T-helper 9 cell (primary cell): Measurements from ENCODE around the gene XRCC1.
"Not testable (repeated sequence)": the region's sequence is repeated elsewhere in the genome, so short reads cannot be mapped to it uniquely, and the experiment has no call there.

Experiments
- DNase-seq: peaks from one replicate; pipeline ENCODE4 v3.0.0-alpha.2; 2020

XRCC1 gene

DNA sequence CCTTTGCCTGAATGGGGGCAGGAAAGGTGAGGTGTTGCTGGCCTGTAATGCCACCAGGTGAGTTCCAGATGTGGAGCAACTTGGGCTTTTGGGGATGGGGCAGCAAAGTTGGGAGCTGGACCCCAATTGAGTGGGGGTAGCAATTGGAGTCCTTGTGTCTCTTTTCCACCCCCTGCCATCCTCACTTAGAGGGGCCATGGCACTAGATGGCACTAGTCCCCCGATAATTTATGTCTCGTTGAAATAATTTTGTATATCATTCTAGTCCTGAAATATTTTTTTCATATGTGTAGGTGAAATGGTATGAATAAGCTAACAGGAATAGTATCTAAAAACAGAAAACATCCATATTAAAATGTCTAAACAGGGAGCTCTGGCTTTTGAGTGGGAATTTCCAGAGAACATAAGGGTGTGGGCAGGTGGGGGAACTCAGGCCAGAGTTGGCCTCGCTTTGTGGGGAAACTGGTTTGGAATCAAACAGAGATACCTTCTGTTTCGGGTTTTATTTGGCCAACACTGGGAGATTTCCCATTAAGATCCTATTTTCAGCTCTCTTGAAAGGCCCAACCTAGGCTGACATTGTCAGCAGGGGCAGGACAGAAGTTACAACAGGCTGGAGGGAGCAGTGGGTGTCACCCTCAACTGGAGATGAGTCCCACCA is 24.4 kb upstream of the XRCC1 start:
- no peak for DNase-seq

DNA sequence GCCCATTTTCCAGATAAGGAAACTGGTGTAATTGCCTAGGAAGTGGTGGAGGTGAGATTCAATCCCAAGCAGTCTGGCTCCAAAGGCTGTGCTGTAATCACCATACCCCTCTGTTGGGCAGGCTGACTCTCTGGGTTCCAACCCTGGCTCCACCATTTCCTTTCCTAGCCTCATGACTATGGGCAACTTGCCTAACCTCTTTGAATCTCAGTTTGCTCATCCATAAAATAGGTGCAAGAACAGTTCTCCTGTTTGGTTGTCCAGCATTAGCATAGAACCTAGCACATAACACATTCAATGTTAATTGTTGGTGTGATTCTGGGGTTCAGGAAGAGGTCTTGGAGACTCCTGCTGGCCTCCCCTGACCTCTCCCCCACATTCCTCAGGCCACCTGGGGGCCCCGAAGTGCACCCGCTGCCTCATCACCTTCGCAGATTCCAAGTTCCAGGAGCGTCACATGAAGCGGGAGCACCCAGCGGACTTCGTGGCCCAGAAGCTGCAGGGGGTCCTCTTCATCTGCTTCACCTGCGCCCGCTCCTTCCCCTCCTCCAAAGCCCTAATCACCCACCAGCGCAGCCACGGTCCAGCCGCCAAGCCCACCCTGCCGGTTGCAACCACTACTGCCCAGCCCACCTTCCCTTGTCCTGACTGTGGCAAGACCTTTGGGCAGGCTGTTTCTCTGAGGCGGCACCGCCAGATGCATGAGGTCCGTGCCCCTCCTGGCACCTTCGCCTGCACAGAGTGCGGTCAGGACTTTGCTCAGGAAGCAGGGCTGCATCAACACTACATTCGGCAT is 23.3 kb upstream of the XRCC1 start:
- no peak for DNase-seq

DNA sequence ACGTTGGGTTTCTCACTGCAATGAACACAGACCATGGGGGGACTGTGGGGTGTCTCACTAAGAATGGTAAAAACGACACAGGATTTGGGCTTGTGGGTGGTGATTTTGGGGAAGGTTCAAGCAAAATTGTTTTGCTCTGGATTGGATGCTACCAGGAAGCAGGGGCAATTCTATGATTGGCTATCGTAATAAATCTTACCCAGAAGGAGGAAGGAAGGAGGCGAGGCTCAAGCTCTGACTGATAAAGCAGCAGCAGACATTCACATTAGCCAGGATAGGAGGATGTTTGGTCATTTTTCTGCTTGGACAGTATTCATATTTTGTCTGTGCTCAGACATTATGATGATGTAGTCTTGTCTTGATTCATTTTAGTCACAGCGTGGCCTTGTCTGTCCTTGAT is 22.5 kb upstream of the XRCC1 start:
- DNase-seq, result no peak

DNA sequence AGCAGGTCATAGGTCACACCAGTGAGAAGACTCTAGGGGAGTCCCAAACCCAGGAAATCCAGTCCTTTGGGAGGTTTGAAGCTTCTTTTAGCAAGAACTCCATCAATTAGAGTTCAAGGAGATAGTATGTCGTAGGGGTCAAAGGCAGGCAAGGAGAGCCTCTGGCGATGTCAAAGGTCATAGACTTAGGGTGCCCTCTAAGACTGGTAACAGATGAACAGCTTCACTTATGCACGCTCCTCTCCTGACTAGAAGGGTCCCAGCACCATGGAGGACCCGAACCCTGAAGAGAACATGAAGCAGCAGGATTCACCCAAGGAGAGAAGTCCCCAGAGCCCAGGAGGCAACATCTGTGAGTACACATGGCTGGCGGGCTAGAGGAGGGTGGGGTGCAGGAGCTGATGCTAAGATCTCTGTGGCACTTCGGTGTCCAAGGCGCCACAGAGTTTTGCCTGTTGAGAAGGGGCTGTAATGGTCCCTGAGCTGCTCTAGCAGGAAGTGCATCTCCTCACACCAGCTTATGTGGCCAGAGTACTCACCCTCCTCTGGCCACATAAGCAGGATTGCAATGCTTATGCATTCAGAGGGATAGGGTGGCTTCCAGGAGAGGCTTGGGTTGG is 21.6 kb upstream of the XRCC1 start:
- no peak for DNase-seq

DNA sequence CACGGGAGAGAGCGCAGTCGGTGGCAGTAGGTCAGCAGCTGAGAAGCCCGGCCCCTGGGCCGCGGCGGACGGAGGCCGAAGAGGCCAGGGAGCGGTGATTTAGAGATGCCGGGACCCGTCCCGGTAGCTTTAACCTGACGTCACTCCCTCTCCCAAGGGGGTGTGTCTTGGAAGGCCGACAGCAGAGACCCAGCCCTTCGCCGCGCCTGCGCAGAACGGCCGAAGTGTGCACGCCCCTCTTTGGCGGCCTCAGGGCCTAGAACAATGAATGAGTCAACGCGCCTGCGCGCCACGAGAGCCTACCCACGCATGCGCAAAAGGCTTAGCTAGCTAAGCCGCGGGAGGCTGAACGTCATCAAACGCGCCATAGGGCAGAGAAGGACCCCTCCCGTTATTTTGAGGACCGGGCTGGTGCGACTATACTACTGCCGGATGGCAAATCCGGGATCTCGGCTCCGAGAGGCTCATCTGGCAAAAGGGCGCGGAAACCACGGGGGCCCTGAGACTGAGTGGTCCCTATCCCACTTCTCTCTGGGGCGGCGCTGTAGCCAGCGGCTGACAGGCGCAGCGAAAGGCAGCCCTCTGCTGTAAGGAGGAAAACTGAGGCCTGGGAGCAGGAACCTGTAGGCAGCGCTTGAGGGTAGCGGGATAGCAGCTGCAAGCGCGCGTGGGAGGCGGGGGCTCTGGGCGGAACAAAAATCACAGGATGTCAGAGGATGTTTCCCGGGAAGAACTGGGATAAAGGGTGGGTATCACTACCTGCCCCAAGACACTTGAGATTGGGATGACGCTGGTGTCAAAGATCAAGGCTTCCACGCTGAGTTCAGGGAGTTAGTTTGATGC is 20.9 kb upstream of the XRCC1 start, which contains the start of the genes IRGQ and ZNF576:
Gene IRGQ, minus strand, starts transcription at position 136 of the 843 bp plus-strand sequence. CDS start 796 bp downstream, outside the sequence.
Gene ZNF576, plus strand, starts transcription at position 597 of the 843 bp plus-strand sequence. CDS start 514 bp downstream, outside the sequence.
- peak; percentile 100 for DNase-seq

DNA sequence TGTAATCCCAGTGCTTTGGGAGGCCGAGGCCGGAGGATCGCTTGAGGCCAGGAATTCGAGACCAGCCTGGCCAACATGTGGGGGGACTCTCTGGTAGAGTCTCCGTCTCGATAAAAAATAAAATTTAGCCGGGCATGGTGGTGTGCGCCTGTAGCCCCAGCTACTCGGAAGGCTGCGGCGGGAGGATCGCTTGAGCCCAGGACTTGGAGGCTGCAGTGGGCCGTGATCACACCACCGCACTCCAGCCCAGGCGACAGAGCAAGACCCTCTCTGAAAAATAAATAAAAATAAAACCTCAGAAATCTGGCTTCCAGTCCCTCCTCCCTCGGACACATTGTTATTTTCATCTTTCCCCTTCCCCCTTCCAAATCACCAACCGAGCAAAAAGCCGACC is 20.3 kb upstream of the XRCC1 start:
- DNase-seq, result peak; percentile 16

DNA sequence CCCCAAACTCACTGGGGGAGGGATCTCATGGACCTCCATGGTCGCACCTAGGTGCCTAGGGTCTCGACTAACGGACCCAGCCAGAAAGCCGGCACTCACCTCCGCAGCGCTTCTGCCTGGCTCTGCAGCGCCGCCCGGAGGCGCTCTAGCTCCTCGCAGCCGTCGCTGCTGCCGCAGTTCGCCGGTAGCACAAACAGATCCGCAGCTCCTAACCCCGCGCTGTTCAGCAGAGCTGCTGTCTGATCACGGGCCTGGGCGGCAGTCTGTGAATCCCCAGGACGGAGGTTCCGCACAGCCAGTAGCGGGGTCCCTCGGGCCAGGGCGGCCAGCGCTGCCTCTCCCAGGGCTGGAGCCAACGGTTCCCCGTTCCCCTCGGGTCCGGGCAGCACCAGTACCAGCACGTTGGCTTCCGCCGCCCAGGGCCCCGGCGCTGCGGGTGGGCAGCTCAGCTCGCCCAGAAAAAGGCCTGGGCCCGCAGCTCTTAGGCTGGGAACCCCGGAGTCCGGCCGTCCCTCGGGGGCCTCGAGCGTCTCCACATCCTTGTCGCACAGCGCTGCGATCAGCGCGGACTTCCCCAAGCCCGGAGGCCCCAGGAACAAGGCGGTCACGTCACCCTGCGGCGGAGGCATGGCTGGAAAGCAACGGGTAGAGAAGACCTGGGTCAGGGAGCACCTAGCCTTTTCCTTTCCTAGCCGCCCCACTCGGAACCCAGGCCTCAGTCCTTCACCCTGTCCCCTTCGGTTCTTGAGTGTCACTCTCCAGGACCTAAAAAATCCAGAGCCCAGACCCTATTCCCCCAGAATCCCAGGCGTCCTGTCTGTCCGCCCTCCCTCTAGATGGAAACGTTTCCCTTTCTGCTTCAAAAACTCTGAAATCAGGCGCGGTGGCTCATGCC is 19.6 kb upstream of the XRCC1 start:
- peak; percentile 61 for DNase-seq

DNA sequence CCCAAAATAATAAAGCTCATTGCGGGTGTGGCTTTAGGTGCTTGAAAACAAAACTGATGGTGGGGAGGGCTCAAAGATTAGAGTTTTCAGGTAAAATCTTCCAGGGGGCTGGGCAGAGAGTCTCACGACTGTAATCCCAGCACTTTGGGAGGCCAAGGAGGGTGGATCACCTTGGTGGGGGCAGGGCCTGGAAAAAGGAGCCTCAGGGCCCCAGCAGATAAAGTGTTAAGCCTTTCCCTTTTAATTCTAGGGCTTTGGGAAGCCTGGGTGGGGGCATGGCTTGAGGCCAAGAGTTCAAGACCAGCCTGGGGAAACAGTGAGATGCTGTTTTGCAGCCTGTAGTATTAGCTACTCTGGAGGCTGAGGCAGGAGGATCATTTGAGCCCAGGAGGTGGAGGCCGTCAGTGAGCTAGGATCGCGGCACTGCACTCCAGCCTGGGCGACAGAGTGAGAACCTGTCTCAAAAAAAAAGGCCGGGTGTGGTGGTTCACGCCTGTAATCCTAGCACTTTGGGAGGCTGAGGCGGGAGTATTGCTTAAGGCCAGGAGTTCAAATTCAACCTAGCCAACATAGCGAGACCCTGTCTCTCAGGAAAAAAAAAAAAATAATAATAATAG is 18.9 kb upstream of the XRCC1 start:
- no peak for DNase-seq

DNA sequence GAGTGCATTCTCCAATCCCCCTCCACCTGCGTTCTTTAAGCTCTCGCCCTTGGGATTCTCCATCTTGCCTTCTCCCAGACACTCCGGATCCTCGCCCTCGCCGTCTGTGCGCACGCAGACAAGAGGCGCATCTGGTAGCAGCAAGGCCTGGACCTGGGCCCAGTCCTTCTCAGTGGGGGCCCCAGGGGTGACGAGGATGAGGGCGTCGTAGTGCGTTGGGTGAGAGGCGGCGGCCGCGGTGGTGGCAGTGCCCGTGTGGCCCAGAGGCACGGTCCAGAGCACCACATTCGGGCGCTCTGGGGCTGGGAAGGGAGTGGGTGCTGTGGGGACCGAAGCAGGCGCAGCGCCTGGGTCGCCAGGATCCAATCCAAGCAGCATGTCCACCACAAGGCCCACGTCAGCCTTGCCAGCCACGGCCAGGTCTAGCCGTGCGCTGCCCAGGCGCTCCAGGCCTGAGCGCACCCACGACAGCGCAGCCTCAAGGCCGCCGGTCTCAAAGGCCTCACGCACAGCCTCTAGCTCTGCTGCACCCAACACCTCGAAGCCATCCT is 17.5 kb upstream of the XRCC1 start:
- DNase-seq, result no peak

DNA sequence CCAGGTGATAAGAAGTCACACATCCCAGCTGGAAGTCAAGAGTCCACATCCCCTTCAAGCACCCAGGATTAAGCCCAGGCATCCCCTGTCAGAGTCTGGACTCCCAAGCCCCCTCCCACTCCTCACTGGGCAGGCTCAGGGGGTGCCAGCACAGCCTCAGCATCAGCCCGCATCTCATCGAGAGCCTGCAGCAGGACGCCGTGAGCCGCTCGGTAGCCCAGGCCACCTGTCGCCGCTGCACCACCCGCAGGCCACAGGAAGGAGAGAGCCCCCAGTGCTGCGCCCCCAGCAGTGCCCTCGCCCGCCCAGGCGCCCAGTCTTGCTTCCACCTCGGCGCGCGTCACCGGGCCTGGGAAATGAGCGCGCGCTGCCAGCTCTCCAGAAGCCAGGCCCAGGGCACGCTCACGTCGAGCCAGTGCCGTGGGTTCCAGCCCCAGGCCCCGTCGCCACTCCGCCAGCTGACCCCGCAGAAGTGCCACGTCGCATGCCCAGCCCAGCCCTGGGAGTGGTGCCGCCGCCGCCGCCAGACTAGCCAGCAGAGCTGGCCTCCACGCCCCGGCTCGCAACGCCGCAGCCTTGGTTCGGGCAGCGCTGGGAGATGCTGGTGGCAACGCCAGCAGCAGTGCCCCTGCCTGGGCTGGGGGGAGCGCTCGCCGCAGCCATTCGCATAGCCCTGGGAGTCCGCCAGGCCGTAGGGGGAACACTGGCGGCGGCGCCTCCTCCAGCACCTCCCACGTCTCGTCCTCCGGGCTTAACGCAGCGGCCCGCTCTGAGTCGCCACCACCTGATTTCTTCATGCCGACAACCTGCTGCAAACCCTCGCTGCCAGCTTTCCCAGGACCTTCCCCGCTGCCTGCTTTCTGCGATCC is 16.8 kb upstream of the XRCC1 start:
- DNase-seq, result no peak

DNA sequence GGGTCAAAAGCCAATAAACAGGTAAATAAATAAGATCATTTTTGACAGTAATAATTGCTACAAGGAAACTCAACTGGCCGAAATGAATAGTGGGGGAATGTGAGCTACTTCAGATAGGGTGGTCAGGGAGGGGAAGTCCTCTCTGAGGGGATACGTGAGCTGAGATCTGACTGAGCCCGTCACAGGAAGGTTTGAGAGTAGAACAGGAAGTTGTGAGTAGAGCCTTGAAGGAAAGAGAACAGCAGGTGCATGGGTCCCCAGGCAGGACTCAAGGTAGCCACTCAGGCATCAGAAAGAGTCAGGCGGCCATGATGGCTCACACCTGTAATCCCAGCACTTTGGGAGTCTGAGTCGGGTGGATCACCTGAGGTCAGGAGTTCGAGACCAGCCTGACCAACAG is 14.4 kb upstream of the XRCC1 start:
- DNase-seq, result no peak

DNA sequence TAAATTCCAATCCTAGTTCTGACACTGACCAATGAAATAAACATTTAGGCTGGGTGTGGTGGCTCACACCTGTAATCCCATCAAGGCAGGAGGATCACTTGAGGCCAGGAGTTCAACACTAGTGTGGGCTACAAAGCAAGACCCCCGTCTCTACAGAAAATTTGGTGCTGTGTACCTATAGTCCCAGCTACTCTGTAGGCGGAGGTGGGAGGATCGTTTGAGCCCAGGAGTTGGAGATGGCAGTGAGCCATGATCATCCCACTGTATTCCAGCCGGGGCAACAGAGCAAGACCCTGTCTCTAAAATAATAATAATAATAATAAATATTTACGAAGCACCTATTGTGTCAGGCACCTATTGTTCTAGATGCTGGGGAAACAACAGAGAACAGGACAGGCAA is 13.9 kb upstream of the XRCC1 start:
- no peak for DNase-seq

DNA sequence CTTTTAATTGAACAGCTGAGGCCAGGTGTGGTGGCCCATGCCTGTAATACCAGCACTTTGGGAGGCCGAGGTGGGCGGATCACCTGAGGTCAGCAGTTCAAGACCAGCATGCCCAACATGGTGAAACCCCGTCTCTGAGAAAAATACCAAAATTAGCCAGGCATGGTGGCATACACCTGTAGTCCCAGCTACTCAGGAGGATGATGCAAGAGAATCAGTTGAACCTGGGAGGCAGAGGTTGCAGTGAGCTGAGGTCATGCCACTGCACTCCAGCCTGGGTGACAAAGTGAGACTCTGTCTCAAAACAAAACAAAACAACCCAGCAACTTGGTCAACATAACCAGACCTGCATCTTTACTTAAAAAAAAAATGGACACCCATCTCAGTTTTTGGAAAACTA is 11.7 kb upstream of the XRCC1 start:
- DNase-seq, result not testable (repeated sequence)

DNA sequence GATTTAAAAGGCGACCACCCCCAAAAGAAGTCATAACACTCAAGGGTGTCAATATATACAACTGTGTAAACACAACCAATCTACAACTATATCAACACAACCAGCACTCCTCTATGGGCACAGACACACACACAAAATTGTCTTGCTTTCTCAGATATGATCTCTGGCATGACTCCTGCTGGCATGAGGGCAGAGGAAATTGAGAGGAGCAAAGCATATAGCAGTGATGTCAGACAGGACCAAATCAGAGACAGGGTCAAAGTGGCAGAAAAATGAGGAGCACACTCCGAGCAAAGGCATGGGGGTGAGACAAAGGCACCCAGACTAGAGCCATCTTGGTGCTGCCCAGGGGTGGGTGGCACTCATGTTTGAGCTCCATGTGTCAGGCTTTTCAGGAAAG is 11.0 kb upstream of the XRCC1 start:
- DNase-seq, result no peak

DNA sequence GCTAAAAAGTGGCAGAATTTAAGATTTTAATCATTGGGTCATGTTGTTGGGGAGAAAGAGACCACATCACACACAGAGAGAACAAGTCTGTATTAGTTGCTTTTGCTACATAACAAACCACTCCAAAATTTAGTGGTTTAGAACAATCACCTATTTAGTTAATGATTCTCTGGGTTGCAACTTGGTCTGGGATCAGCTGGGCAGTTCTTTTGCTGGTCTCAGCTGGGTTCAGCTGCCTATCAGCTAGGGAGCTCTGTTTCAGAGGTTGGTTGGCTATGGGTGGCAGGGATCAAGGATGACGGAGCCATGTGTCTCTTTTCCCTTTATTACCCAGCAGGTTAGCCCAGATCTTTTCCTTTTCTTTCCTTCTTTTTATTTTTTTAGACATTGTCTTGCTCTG is 9.2 kb upstream of the XRCC1 start:
- no peak for DNase-seq

DNA sequence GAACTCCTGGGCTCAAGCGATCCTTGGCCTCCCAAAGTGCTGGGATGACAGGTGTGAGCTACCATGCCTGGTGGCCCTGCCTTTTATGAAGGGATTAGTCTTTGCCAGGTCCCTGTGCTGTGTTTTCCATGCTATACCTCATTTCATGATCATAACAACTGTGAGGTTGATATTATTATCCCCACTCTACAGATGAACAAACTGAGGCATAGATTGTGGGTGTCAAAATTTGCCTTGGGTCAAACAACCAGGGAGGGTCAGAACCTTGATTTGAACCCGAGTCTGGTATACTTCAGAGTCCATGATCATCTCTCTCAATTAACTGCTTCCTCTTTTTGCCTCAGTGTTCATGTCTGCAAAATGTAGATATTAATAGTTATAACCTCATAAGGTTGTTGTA is 7.2 kb upstream of the XRCC1 start:
- DNase-seq, result no peak

DNA sequence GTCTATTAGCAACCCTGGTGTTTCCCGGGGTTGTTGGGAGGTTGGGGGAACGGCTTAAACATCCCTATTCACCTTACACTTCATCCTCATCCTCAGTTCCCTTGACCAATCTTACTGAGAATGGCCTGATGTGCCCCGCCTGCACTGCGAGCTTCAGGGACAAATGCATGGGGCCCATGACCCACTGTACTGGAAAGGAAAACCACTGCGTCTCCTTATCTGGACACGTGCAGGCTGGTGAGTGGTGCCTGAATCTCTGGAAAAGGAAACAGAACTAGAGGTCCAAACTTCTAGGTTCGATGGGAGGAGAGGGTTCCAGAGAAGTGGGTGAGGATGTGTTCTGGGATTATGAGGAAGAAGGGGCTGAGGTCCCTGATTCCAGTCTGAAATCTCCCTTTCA is 6.1 kb upstream of the XRCC1 start:
- DNase-seq, result no peak

DNA sequence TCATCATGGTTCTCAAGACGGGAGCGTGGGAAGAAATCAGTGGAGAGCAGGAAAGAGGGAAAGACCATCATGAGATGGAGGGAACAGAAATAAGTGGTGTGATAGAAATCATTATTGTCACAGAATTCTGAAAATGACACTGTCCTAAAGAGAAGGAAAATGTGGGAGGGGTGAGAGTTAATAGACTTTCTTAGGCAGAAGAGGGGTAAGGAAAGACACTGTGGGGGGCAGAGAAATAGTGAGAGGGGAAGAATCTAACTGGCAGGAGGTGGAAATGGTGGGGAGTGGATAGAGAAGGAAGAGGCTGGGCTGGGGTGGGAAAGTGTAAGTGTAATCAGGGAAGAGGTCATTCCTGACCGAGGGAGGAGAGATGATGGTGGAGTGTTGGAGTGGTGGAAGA is 3.5 kb upstream of the XRCC1 start:
- no peak for DNase-seq

DNA sequence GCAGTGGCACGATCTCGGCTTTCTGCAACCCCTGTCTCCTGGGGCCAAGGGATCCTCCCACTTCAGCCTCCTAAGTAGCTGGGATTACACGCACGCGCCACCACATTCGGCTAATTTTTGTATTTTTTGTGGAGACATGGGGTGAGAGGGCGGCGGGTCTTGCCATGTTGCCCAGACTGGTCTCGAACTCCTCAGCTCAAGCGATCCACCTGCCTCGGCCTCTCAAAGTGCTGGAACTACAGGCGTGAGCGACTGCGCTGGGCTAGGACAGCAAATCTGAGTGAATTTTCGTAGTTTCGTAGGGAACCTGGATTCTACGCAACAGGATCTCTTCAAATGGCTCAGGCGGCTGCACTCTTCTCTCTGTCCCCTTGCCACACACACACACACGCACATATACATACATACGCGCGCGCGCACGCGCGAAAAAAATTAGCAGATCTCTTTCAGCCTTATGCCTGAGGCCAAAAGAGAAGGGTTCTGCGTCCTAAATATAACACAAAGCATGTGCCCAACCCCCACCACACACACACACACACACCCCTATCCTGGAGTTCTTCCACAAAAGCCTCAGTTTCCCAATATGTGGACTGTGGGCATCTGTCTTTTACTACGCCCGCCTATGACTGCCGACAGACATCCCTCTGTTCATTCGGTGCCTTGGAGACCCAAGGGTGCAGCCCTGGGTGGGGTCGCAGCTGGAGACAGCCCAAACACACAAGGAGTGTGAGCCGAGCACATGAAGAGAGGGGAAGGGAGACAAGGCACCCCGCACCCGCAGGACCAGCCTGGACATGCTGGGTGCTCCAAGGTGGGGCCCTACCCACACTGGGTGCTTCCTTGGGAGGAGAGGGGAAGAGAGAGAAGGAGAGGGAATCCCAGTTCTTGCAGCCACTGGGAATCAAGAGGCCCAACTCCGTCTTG is 890 bp upstream of the XRCC1 start:
- no peak for DNase-seq
